A549 (cell line): ENCODE measurements around the gene TOB1. TPM values are rescaled to one million over a fixed set of nuclear protein-coding genes. Genes with fewer than 3 reads are reported as not detected.

Experiments used
- ATAC-seq, 2 experiments: fragments of 200-7000 bp in 1 of 2; fragments of >200 bp in 1 of 2; cut with Nextera tagmentation in 1 of 2; cut with Tn5 transposase in 1 of 2; 3 replicates each; pipeline versions ENCODE4 v1.8.0 to v1.9.1; 2018 to 2020; ENCODE audit warnings: mild to moderate bottlenecking in 1 of 2, moderate library complexity in 1 of 2
- CTCF ChIA-PET: fragments of 300-600 bp; sonication (Branson Sonifier 250); formaldehyde crosslinking; extraction: SDS; loops from one replicate; lab custom pipeline; 2021; ENCODE audit warnings: antibody characterized with exemption, inconsistent platforms; lab: Yijun Ruan, JAX
- POLR2A ChIA-PET: fragments of 350-600 bp; formaldehyde crosslinking; extraction: SDS; loops from one replicate; lab custom pipeline; 2021; ENCODE audit warnings: antibody characterized with exemption, inconsistent platforms; lab: Yijun Ruan, JAX
- DNase-seq, 2 experiments: peaks; one replicate each; pipeline versions ENCODE4 v3.0.0 to v3.0.0-alpha.2; 2011 to 2016; ENCODE audit warnings: low read depth in 1 of 2, low spot score in 1 of 2
- FAIRE-seq: peaks from 2 replicates; lab custom pipeline; 2011; peaks lifted over from hg19 to GRCh38; lab: Jason Lieb, UNC
- H3K27ac ChIP-seq, 2 experiments: fragments of >200 bp; sonication (Bioruptor Twin); formaldehyde crosslinking; 3 replicates each; pipeline ENCODE4 v1.5.1; 2016 to 2017
- H3K4me1 ChIP-seq: fragments of >200 bp; sonication (Bioruptor Twin); formaldehyde crosslinking; 3 replicates; pipeline ENCODE4 v1.6.1; 2016
- H3K4me2 ChIP-seq: fragments of >200 bp; sonication (Bioruptor Twin); formaldehyde crosslinking; 3 replicates; pipeline ENCODE4 v1.6.1; 2016
- H3K4me3 ChIP-seq: fragments of >200 bp; sonication (Bioruptor Twin); formaldehyde crosslinking; 3 replicates; pipeline ENCODE4 v1.5.1; 2016
- H3K9me3 ChIP-seq: fragments of >200 bp; sonication (Bioruptor Twin); formaldehyde crosslinking; 3 replicates; pipeline ENCODE4 v1.6.1; 2016
- BCL3 ChIP-seq: fragments of >200 bp; sonication (Bioruptor Twin); formaldehyde crosslinking; IDR thresholded peaks from 3 replicates; pipeline ENCODE4 v1.6.1; 2016
- BHLHE40 ChIP-seq: IDR thresholded peaks from 2 replicates; pipeline ENCODE4 v1.6.1; 2012; ENCODE audit warnings: low read depth, low read length, inconsistent platforms
- CEBPB ChIP-seq, 2 experiments: fragments of >200 bp in 1 of 2; sonication (Bioruptor Twin) in 1 of 2; formaldehyde crosslinking in 1 of 2; IDR thresholded peaks; 2 replicates each; pipeline ENCODE4 v1.6.1; 2012 to 2016
- E2F6 ChIP-seq: IDR thresholded peaks from 2 replicates; pipeline ENCODE4 v1.6.1; 2012; ENCODE audit warnings: low read depth, borderline replicate concordance
- EHF ChIP-seq: fragments of 250-450 bp; sonication (Bioruptor Pico); IDR thresholded peaks from 2 replicates; pipeline ENCODE4 v1.5.0; 2020; ENCODE audit warnings: mild to moderate bottlenecking
- EP300 ChIP-seq, 2 experiments: fragments of >200 bp; sonication (Bioruptor Twin); formaldehyde crosslinking; IDR thresholded peaks; 2 replicates in 1 of 2; 3 replicates in 1 of 2; pipeline ENCODE4 v1.6.1; 2016 to 2017
- HDAC2 ChIP-seq: fragments of 200-600 bp; sonication (generic); IDR thresholded peaks from 2 replicates; pipeline ENCODE4 v1.6.1; 2016
- HOXB5 ChIP-seq: fragments of 250-450 bp; sonication (Bioruptor Pico); IDR thresholded peaks from 2 replicates; pipeline ENCODE4 v1.5.0; 2020; ENCODE audit warnings: mild to moderate bottlenecking, moderate library complexity
- JUN ChIP-seq, 2 experiments: fragments of >200 bp; sonication (Bioruptor Twin); formaldehyde crosslinking; IDR thresholded peaks; 2 replicates in 1 of 2; 3 replicates in 1 of 2; pipeline ENCODE4 v1.6.1; 2016 to 2017
- KDM1A ChIP-seq: fragments of 200-600 bp; sonication (generic); IDR thresholded peaks from 2 replicates; pipeline ENCODE4 v1.6.1; 2016; ENCODE audit warnings: low read depth, mild to moderate bottlenecking
- MAFK ChIP-seq: fragments of 450-650 bp; IDR thresholded peaks from 2 replicates; pipeline ENCODE4 v1.6.1; 2014; ENCODE audit not compliant: partially characterized antibody
- MAX ChIP-seq: IDR thresholded peaks from 2 replicates; pipeline ENCODE4 v1.6.1; 2012
- MAZ ChIP-seq: fragments of 150-350 bp; IDR thresholded peaks from 2 replicates; pipeline ENCODE4 v1.6.1; 2014; ENCODE audit warnings: antibody characterized with exemption, low read depth, low read length, borderline replicate concordance
- NFE2L2 ChIP-seq: fragments of 150-350 bp; conservative IDR thresholded peaks from 2 replicates; pipeline ENCODE4 v1.6.1; 2014; ENCODE audit warnings: low read length
- NPAS2 ChIP-seq: fragments of 250-450 bp; sonication (Bioruptor Pico); IDR thresholded peaks from 2 replicates; pipeline ENCODE4 v1.8.0; 2022; ENCODE audit warnings: mild to moderate bottlenecking, moderate library complexity, borderline replicate concordance
- PBX3 ChIP-seq: IDR thresholded peaks from 2 replicates; pipeline ENCODE4 v1.6.1; 2012
- POLR2A ChIP-seq: IDR thresholded peaks from 2 replicates; pipeline ENCODE4 v1.6.1; 2012; ENCODE audit warnings: mild to moderate bottlenecking, low read length
- RAD21 ChIP-seq, 2 experiments: fragments of >200 bp in 1 of 2; sonication (Bioruptor Twin) in 1 of 2; formaldehyde crosslinking in 1 of 2; IDR thresholded peaks in 1 of 2; conservative IDR thresholded peaks in 1 of 2; 2 replicates in 1 of 2; 3 replicates in 1 of 2; pipeline ENCODE4 v1.6.1; 2012 to 2018; ENCODE audit warnings: inconsistent platforms in 1 of 2
- REST ChIP-seq: fragments of 200-600 bp; sonication (generic); IDR thresholded peaks from 2 replicates; pipeline ENCODE4 v1.6.1; 2016; ENCODE audit warnings: antibody characterized with exemption, mild to moderate bottlenecking, moderate library complexity
- RFX5 ChIP-seq: fragments of 450-650 bp; IDR thresholded peaks from 2 replicates; pipeline ENCODE4 v1.7.1; 2014; ENCODE audit warnings: antibody characterized with exemption, mild to moderate bottlenecking, moderate library complexity
- SMC3 ChIP-seq: fragments of >200 bp; sonication (Bioruptor Twin); formaldehyde crosslinking; IDR thresholded peaks from 3 replicates; pipeline ENCODE4 v1.6.1; 2018; ENCODE audit warnings: inconsistent platforms
- USF2 ChIP-seq: fragments of 450-650 bp; IDR thresholded peaks from 2 replicates; pipeline ENCODE4 v1.6.1; 2014; ENCODE audit warnings: antibody characterized with exemption
- WGBS: methylation state at CpG from one replicate; pipeline ENCODE4 v1.1.6; 2017; ENCODE audit errors: missing lambda C conversion rate; 5-methylcytosine and 5-hydroxymethylcytosine counted together
- polyA plus RNA-seq, 4 experiments: library from polyadenylated mRNA; depleted of rRNA in 3 of 4; stranded (reverse); fragments of >200 nt; fragmentation: RNase III in 1 of 4; extraction: RNeasy Plus Mini Kit Qiagen cat#74134 plus additional on column Dnase treatment in 1 of 4; gene quantifications; 2 replicates in 3 of 4; 3 replicates in 1 of 4; pipeline ENCODE4 v1.2.3, GENCODE V29; 2011 to 2017

TOB1 gene
- polyA plus RNA-seq, 2 of the 4 experiments (the other 2 are of a cell fraction) = 111 to 133 TPM

GRCh38 chr17:50847566-50847965 lies 18.6 kb downstream of the TOB1 start:
- CTCF ChIA-PET = interaction anchor here (1.0 to 31.4 kb wide), 10 partner anchors 9 to 301 kb away, joined by 3 to 1502 read pairs (median 8); partner anchors contain the start of genes TOB1 and WFIKKN2
- FAIRE-seq (no peak), DNase-seq (no peak), ATAC-seq (no peak)
- POLR2A ChIA-PET = interaction anchor here (2.8 kb wide), 1 partner anchor 18 kb away, joined by 12 read pairs; the partner anchor contains the start of gene TOB1
- WGBS = 93% methylated on average over 4 of the region's 4 CpGs
- no peak overlapping the region for H3K27ac ChIP-seq
- TF ChIP-seq MAFK = no peak
- TF ChIP-seq POLR2A = no peak
- no peak for TF ChIP-seq HOXB5 (CRISPR knock-in tag)
- TF ChIP-seq RFX5 = no peak
- H3K4me3 ChIP-seq = no peak overlapping the region
- H3K4me1 ChIP-seq = peaks cover 19% of the 10 kb centered on the region
- no peak overlapping the region for H3K4me2 ChIP-seq
- H3K9me3 ChIP-seq = no peaks in the 10 kb centered on the region

- WGBS = 82% methylated on average over 12 of the region's 12 CpGs
- no peak for ATAC-seq
- POLR2A ChIA-PET = interaction anchor here (1.3 kb wide), 1 partner anchor 21 kb away, joined by 4 read pairs; the partner anchor contains the start of gene TOB1
- Histone ChIP-seq H3K4me1 (peaks cover 13% of the 10 kb centered on the region), H3K4me3 (no peak overlapping the region), H3K4me2 (0 out of 3 replicates have a peak overlapping the region, but pooled peaks have one; percentile 18), H3K27ac (peak overlapping the region; percentile 22 to 60; a peak in 4 of 6 replicates), H3K9me3 (no peaks in the 10 kb centered on the region)
- no peak for DNase-seq
- no peak for FAIRE-seq
- TF ChIP-seq RFX5 = no peak
- TF ChIP-seq EP300 (IDR thresholded peaks at IDR 0.05) = no peak
- no peak for TF ChIP-seq BHLHE40
- no peak for TF ChIP-seq PBX3
- no peak for TF ChIP-seq EHF (CRISPR knock-in tag)
- no peak for TF ChIP-seq USF2
- TF ChIP-seq RAD21 (conservative IDR thresholded peaks at IDR 0.05 in 1 of 2, IDR thresholded peaks at IDR 0.05 in 1 of 2) = no peak
- no peak for TF ChIP-seq CEBPB (IDR thresholded peaks at IDR 0.05)
- TF ChIP-seq NFE2L2 = no peak
- TF ChIP-seq REST = no peak
- no peak for TF ChIP-seq E2F6
- no peak for TF ChIP-seq SMC3
- TF ChIP-seq KDM1A = no peak
- TF ChIP-seq NPAS2 (CRISPR knock-in tag) = no peak
- TF ChIP-seq HDAC2 = no peak
- no peak for TF ChIP-seq HOXB5 (CRISPR knock-in tag)
- no peak for TF ChIP-seq MAX
- TF ChIP-seq MAZ = no peak
- TF ChIP-seq BCL3 = no peak
- TF ChIP-seq JUN (IDR thresholded peaks at IDR 0.05) = no peak
- CTCF ChIA-PET = interaction anchor here (0.7 to 31.4 kb wide), 13 partner anchors 10 to 364 kb away, joined by 3 to 1502 read pairs (median 7); partner anchors contain the start of genes SPATA20, TOB1 and WFIKKN2
These were observed 20.7 kb downstream of the TOB1 start for GRCh38 chr17:50845240-50846147.
